ENCODE measurements around the gene RGL1. TPM values are rescaled to one million over a fixed set of nuclear protein-coding genes. Genes with fewer than 3 reads are reported as not detected.

RGL1 gene
- total RNA-seq, 1 experiment from 2014 or later, result 28.2 TPM

DNA sequence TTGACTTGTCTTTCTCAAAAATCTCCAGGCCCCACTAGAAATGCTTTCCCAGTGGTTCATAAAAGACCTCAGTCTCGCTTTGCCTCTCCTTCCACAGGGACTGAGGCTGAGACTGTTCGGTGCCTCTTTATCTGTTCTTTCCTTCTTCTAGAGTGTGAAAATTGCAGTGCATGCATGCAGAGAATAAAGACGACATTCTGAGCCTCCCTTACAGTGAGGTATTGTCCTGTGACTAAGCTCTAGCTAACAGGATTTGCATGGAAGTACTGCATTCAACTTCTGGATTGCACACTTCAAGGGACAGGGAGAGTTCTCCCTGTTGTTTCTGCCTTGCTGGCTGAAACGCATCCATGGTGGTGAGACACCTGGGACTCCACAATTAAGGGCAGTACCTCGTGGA lies 163.5 kb downstream of the RGL1 start:
- H3K36me3 ChIP-seq, result peaks cover 6% of the 10 kb centered on the region; the same call in 1 of the 2 replicates
- H3K4me3 ChIP-seq, result no peak overlapping the region
- DNase-seq (ENCODE audit: low read depth in 1 of 2, low spot score in 2 of 2), result no peak
- no peaks in the 10 kb centered on the region for H3K4me1 ChIP-seq (replicated peaks)
- H3K27ac ChIP-seq, result no peak overlapping the region
- no peaks in the 10 kb centered on the region for H3K27me3 ChIP-seq (replicated peaks)
- H3K9me3 ChIP-seq (replicated peaks), result no peaks in the 10 kb centered on the region

DNA sequence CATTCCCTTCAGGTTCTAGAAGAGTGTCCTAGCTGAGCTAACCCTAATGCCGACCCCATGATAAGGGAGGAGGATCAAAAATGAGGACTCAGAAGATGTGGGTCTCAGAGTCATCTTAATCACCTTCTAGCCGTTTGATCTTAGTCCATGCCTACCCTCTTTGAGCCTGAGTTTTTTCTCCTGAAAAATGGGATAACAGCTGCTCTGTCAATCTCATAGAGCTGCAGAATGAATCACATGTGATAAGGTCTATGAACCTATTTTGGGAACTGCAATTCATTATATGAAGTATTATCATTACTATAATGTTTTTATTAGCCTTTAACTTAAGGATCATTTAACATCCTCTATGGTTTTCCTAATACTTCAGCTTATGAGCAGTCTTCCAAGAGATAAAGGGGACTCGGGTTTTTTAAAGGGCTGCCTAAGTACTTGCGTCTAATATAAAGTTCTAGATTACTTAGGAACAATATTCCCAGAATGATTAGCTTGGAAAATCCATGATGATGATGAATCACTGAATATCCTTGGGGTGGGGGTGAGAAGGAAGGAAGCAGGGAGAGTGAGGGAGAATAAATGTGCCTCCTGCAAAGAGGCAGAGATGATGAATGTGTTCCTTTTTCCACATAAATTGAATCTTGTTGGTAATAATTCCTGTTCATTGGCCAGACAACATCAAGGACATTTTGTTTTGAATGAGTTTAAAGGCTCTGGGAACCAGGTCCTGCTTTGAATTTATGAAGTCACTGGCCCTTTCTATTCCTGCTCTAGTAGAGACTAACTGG lies 165.8 kb downstream of the RGL1 start:
- Histone ChIP-seq H3K27ac (no peak overlapping the region), H3K9me3 (replicated peaks) (no peaks in the 10 kb centered on the region), H3K36me3 (peaks cover 6% of the 10 kb centered on the region; the same call in 1 of the 2 replicates), H3K4me3 (no peak overlapping the region), H3K4me1 (replicated peaks) (no peaks in the 10 kb centered on the region), H3K27me3 (replicated peaks) (no peaks in the 10 kb centered on the region)
- no peak for DNase-seq (ENCODE audit: low read depth in 1 of 2, low spot score in 2 of 2)

DNA sequence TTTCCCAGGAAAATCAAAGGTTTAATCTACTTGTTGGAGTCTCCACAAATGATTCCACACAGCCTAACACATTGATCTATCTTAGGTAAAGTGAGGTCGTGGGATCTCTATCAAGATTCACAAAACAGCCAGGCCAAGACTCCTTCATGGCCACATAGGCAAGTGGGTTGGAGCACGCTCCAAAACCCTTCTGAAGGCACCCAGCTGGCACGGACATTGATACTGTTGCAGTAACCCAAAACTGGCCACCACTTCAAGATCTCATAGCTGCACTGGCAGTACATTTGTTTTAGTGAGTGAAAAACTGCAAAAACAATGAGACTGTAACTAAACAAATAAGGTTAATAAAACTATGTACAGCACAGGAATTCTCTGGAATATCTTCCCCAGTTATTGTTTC lies 170.7 kb downstream of the RGL1 start:
- Histone ChIP-seq H3K4me3 (no peak overlapping the region), H3K36me3 (peaks cover 6% of the 10 kb centered on the region; the same call in 1 of the 2 replicates), H3K9me3 (replicated peaks) (no peaks in the 10 kb centered on the region), H3K4me1 (replicated peaks) (no peaks in the 10 kb centered on the region), H3K27me3 (replicated peaks) (no peaks in the 10 kb centered on the region), H3K27ac (no peak overlapping the region)
- DNase-seq (ENCODE audit: low read depth in 1 of 2, low spot score in 2 of 2), result no peak

DNA sequence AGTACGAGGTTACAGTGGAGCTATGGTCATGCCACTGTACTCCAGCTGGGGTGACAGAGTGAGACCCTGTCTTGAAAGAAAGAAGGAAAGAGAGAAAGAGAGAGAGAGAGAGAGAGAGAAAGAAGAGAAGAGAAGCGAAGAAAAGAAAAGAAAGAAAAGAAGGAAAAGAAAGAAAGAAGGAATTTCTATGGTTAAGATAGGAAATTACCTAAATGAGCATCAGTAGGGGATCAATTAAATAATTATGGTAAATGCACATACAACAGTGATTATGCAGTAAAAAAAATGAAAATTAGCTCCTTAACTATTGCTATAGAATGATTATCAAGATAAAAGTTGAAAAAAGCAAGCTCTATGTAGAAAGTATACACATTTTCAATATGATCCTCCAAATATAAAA lies 172.8 kb downstream of the RGL1 start:
- H3K36me3 ChIP-seq, result peaks cover 2% of the 10 kb centered on the region; the same call in 1 of the 2 replicates
- no peak for DNase-seq (ENCODE audit: low read depth in 1 of 2, low spot score in 2 of 2)
- no peaks in the 10 kb centered on the region for H3K9me3 ChIP-seq (replicated peaks)
- no peak overlapping the region for H3K4me3 ChIP-seq
- H3K27me3 ChIP-seq (replicated peaks), result no peaks in the 10 kb centered on the region
- H3K27ac ChIP-seq, result no peak overlapping the region
- no peaks in the 10 kb centered on the region for H3K4me1 ChIP-seq (replicated peaks)

Other genes with a start within 250 kb of the RGL1 start
- 0.24 TPM in 1 of 2 replicates, not detected in the other for gene NCF2, start 214.7 kb upstream of the RGL1 start, total RNA-seq (2014; rRNA removed; shearing (Covaris generic))
- gene ARPC5, start 169.3 kb upstream of the RGL1 start, total RNA-seq (2014; rRNA removed; shearing (Covaris generic)), result 444 and 568 TPM in 2 replicates
- not detected in 2 replicates for gene APOBEC4, start 151.8 kb upstream of the RGL1 start, total RNA-seq (2014; rRNA removed; shearing (Covaris generic))
- 6.1 and 11.8 TPM in 2 replicates for gene COLGALT2, start 232.6 kb downstream of the RGL1 start, total RNA-seq (2014; rRNA removed; shearing (Covaris generic))
- gene TSEN15, start 246.6 kb downstream of the RGL1 start, total RNA-seq (2014; rRNA removed; shearing (Covaris generic)), result 123 and 129 TPM in 2 replicates

Data from SJSA1 (cell line).